IPS DF 19.7 (cell line): Measurements from ENCODE around the gene MX2.
"Not testable (repeated sequence)": the region's sequence is repeated elsewhere in the genome, so short reads cannot be mapped to it uniquely, and the experiment has no call there.

Source experiments
- DNase-seq: peaks from one replicate; pipeline ENCODE4 v3.0.0-alpha.2; 2013; ENCODE audit warnings: low read depth, low spot score

MX2 gene

GRCh38 chr21:41361786-41362604 is at the start of gene MX2:
MX2 (plus strand) TSS chr21:41362027; CDS start chr21:41376907, 14,880 bp downstream.
- no peak for DNase-seq

- DNase-seq = not testable (repeated sequence)
These were observed 48.3 kb upstream of the MX2 start for GRCh38 chr21:41313285-41314164.

GRCh38 chr21:41315726-41316125 is 46.1 kb upstream of the MX2 start:
- no peak for DNase-seq

- DNase-seq = no peak
These were observed 45.4 kb upstream of the MX2 start, which contains the start of gene FAM3B for GRCh38 chr21:41316200-41317062. FAM3B (plus strand) TSS chr21:41316801; CDS start chr21:41316880, 79 bp downstream.

- DNase-seq = no peak
These were observed 44.8 kb upstream of the MX2 start for GRCh38 chr21:41317063-41317392.

GRCh38 chr21:41317458-41317857 is 44.4 kb upstream of the MX2 start:
- DNase-seq = no peak

GRCh38 chr21:41318218-41318617 is 43.6 kb upstream of the MX2 start:
- DNase-seq = no peak

GRCh38 chr21:41319273-41319672 is 42.6 kb upstream of the MX2 start:
- DNase-seq = no peak

GRCh38 chr21:41321211-41321907 is 40.5 kb upstream of the MX2 start:
- DNase-seq = no peak

- no peak for DNase-seq
These were observed 39.8 kb upstream of the MX2 start for GRCh38 chr21:41321908-41322495.

- no peak for DNase-seq
These were observed 39.1 kb upstream of the MX2 start for GRCh38 chr21:41322496-41323382.

- no peak for DNase-seq
These were observed 36.5 kb upstream of the MX2 start for GRCh38 chr21:41325138-41325912.

- no peak for DNase-seq
These were observed 35.3 kb upstream of the MX2 start for GRCh38 chr21:41326414-41327080.

- DNase-seq = no peak
These were observed 34.1 kb upstream of the MX2 start for GRCh38 chr21:41327753-41328152.

GRCh38 chr21:41328660-41329607 is 32.9 kb upstream of the MX2 start:
- no peak for DNase-seq

GRCh38 chr21:41333752-41334151 is 28.1 kb upstream of the MX2 start:
- DNase-seq = no peak

GRCh38 chr21:41337515-41337914 is 24.3 kb upstream of the MX2 start:
- DNase-seq = no peak
